SK-N-SH treated with all-trans-retinoic acid at 6 μM for 48 hours (cell line): ENCODE data around the gene GAK.

Source experiments
- ATAC-seq: fragments of 200-7000 bp; cut with Tn5 transposase; 3 replicates; pipeline ENCODE4 v1.9.1; 2020; ENCODE audit warnings: mild to moderate bottlenecking, moderate library complexity
- ARNTL ChIP-seq: fragments of 450-650 bp; formaldehyde crosslinking; IDR thresholded peaks from 2 replicates; pipeline ENCODE4 v1.5.0; 2020; ENCODE audit warnings: low read depth, mild to moderate bottlenecking, moderate library complexity, borderline replicate concordance
- BACH2 ChIP-seq: fragments of 250-450 bp; sonication (Bioruptor Pico); IDR thresholded peaks from 2 replicates; pipeline ENCODE4 v1.9.0; 2021; ENCODE audit warnings: mild to moderate bottlenecking, borderline replicate concordance
- CREB5 ChIP-seq: fragments of 250-450 bp; sonication (Bioruptor Pico); IDR thresholded peaks from 2 replicates; pipeline ENCODE4 v1.5.1; 2020; ENCODE audit warnings: low read depth, mild to moderate bottlenecking, moderate library complexity
- CSDC2 ChIP-seq: fragments of 250-450 bp; sonication (Bioruptor Pico); IDR thresholded peaks from 2 replicates; pipeline ENCODE4 v1.5.0; 2020; ENCODE audit warnings: mild to moderate bottlenecking, moderate library complexity
- ESRRG ChIP-seq: fragments of 250-450 bp; sonication (Bioruptor Pico); IDR thresholded peaks from 2 replicates; pipeline ENCODE4 v1.6.1; 2021; ENCODE audit warnings: mild to moderate bottlenecking
- GLIS3 ChIP-seq: fragments of 250-450 bp; sonication (Bioruptor Pico); IDR thresholded peaks from 2 replicates; pipeline ENCODE4 v1.5.0; 2020; ENCODE audit warnings: mild to moderate bottlenecking, moderate library complexity
- ISL1 ChIP-seq: fragments of 250-450 bp; sonication (Bioruptor Pico); IDR thresholded peaks from 2 replicates; pipeline ENCODE4 v2.1.2; 2022; ENCODE audit warnings: mild to moderate bottlenecking, moderate library complexity
- OSR1 ChIP-seq: fragments of 250-450 bp; sonication (Bioruptor Pico); IDR thresholded peaks from 2 replicates; pipeline ENCODE4 v1.8.0; 2022; ENCODE audit warnings: moderate library complexity, mild to moderate bottlenecking, inconsistent platforms
- POU6F1 ChIP-seq: fragments of 250-450 bp; sonication (Bioruptor Pico); IDR thresholded peaks from 2 replicates; pipeline ENCODE4 v1.8.0; 2021; ENCODE audit warnings: low read depth, mild to moderate bottlenecking, moderate library complexity, borderline replicate concordance
- PPARA ChIP-seq: fragments of 250-450 bp; sonication (Bioruptor Pico); IDR thresholded peaks from 2 replicates; pipeline ENCODE4 v1.5.0; 2020; ENCODE audit warnings: mild to moderate bottlenecking, borderline replicate concordance
- SNAI2 ChIP-seq: fragments of 250-450 bp; sonication (Bioruptor Pico); IDR thresholded peaks from 2 replicates; pipeline ENCODE4 v1.5.0; 2020; ENCODE audit warnings: mild to moderate bottlenecking, moderate library complexity
- TCF4 ChIP-seq: fragments of 250-450 bp; sonication (Bioruptor Pico); IDR thresholded peaks from 2 replicates; pipeline ENCODE4 v1.8.0; 2021; ENCODE audit warnings: mild to moderate bottlenecking, moderate library complexity, borderline replicate concordance
- TOX ChIP-seq: fragments of 250-450 bp; sonication (Bioruptor Pico); IDR thresholded peaks from 2 replicates; pipeline ENCODE4 v1.8.0; 2021; ENCODE audit warnings: mild to moderate bottlenecking, moderate library complexity, borderline replicate concordance
- ZC3H10 ChIP-seq: fragments of 250-450 bp; sonication (Bioruptor Pico); IDR thresholded peaks from 2 replicates; pipeline ENCODE4 v1.5.1; 2021; ENCODE audit warnings: mild to moderate bottlenecking, moderate library complexity
- ZFP3 ChIP-seq: fragments of 250-450 bp; sonication (Bioruptor Pico); IDR thresholded peaks from 2 replicates; pipeline ENCODE4 v1.5.0; 2020; ENCODE audit warnings: mild to moderate bottlenecking, moderate library complexity
- ZFP30 ChIP-seq: fragments of 450-650 bp; formaldehyde crosslinking; IDR thresholded peaks from 2 replicates; pipeline ENCODE4 v1.5.0; 2022; ENCODE audit warnings: mild to moderate bottlenecking, moderate library complexity
- ZNF565 ChIP-seq: fragments of 450-650 bp; formaldehyde crosslinking; conservative IDR thresholded peaks from 2 replicates; pipeline ENCODE4 v1.5.0; 2020; ENCODE audit warnings: low read depth, mild to moderate bottlenecking, moderate library complexity
- ZNF70 ChIP-seq: fragments of 450-650 bp; formaldehyde crosslinking; IDR thresholded peaks from 2 replicates; pipeline ENCODE4 v1.5.0; 2020; ENCODE audit warnings: mild to moderate bottlenecking, moderate library complexity
- ZNF8 ChIP-seq: fragments of 450-650 bp; formaldehyde crosslinking; IDR thresholded peaks from 2 replicates; pipeline ENCODE4 v1.5.0; 2020; ENCODE audit warnings: mild to moderate bottlenecking, moderate library complexity
- TF ChIP-seq, protein P1 (sequence below): fragments of 250-450 bp; sonication (Bioruptor Pico); IDR thresholded peaks from 2 replicates; pipeline ENCODE4 v1.5.0; 2020; ENCODE audit warnings: mild to moderate bottlenecking, moderate library complexity
- TF ChIP-seq, protein P2 (sequence below): fragments of 250-450 bp; sonication (Bioruptor Pico); IDR thresholded peaks from 2 replicates; pipeline ENCODE4 v1.5.1; 2021; ENCODE audit warnings: mild to moderate bottlenecking, moderate library complexity

Gene GAK

DNA sequence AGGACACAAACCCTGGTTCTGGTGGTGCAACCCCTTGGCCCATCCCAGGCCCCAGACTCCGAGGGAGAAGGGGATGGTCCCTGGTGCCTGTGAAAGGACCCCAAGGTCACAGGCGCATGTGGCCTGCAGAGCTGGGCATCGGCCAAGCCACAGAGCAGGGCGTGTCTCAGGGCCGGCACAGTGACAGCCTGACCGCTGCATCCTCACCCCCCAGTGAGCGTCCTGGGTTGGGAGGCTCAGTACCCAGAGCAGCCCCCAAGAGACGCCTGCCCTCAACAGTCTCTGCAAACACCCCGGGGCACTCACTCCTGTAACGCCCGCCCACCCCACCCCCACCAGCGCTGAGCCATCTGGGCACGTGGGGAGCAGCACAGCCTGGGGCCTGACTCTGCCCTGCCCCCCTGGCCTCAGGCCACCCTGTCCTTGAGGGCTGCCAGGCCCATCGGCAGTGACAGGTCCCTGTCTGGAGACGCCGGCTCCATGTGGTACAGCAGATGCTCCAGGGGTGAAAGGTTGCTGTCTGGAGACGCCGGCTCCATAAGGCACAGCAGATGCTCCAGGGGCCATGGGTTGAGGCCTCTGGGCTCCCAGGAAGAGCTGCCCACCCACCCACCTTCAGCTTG lies 81.7 kb downstream of the GAK start:
- TF ChIP-seq PPARA (CRISPR knock-in tag) (no peak), ZNF70 (CRISPR knock-in tag) (no peak), ISL1 (CRISPR knock-in tag) (no peak), GLIS3 (CRISPR knock-in tag) (no peak)
- TF ChIP-seq, protein P1, sequence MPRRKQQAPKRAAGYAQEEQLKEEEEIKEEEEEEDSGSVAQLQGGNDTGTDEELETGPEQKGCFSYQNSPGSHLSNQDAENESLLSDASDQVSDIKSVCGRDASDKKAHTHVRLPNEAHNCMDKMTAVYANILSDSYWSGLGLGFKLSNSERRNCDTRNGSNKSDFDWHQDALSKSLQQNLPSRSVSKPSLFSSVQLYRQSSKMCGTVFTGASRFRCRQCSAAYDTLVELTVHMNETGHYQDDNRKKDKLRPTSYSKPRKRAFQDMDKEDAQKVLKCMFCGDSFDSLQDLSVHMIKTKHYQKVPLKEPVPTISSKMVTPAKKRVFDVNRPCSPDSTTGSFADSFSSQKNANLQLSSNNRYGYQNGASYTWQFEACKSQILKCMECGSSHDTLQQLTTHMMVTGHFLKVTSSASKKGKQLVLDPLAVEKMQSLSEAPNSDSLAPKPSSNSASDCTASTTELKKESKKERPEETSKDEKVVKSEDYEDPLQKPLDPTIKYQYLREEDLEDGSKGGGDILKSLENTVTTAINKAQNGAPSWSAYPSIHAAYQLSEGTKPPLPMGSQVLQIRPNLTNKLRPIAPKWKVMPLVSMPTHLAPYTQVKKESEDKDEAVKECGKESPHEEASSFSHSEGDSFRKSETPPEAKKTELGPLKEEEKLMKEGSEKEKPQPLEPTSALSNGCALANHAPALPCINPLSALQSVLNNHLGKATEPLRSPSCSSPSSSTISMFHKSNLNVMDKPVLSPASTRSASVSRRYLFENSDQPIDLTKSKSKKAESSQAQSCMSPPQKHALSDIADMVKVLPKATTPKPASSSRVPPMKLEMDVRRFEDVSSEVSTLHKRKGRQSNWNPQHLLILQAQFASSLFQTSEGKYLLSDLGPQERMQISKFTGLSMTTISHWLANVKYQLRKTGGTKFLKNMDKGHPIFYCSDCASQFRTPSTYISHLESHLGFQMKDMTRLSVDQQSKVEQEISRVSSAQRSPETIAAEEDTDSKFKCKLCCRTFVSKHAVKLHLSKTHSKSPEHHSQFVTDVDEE = no peak
- TF ChIP-seq, protein P2, sequence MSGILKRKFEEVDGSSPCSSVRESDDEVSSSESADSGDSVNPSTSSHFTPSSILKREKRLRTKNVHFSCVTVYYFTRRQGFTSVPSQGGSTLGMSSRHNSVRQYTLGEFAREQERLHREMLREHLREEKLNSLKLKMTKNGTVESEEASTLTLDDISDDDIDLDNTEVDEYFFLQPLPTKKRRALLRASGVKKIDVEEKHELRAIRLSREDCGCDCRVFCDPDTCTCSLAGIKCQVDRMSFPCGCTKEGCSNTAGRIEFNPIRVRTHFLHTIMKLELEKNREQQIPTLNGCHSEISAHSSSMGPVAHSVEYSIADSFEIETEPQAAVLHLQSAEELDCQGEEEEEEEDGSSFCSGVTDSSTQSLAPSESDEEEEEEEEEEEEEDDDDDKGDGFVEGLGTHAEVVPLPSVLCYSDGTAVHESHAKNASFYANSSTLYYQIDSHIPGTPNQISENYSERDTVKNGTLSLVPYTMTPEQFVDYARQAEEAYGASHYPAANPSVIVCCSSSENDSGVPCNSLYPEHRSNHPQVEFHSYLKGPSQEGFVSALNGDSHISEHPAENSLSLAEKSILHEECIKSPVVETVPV (CRISPR knock-in tag) = no peak
- ATAC-seq = no peak

DNA sequence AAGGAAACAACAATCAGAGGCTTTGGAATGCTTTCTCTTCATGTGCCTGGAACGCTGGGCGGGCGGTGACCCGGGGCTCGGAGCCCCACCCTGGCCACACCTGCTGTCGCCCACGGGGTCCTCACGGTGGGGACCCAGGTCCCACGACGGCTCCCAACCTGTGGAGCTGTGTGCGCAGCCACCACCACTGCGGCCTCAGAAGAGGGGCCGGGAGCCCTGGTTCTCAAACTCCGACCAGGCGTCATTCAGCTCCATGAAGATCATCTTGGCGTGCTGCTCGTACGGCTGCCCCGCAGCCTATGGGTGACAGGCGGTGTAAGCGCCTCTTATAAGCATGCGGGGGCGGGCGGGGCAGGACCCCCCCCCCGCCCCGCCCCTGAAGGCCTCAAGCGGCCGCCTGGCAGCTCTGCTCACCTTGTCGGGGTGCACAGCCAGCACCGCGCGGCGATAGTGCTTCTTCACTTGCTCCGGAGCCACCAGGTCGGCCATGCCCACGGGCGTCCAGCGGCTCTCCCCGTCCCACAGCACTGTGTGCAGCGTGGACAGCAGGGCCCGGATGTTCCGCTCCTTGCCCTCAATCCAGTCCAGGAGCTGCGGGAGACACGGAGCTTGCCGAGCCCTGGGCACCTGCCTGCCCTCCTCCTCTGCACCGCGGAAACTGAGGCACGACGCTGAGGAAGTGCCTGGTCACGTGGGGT lies 82.5 kb downstream of the GAK start:
- TF ChIP-seq GLIS3 (CRISPR knock-in tag) (no peak), ZC3H10 (no peak), SNAI2 (CRISPR knock-in tag) (no peak), ZFP3 (CRISPR knock-in tag) (no peak), ZNF70 (CRISPR knock-in tag) (no peak), CREB5 (CRISPR knock-in tag) (no peak), ZNF565 (CRISPR knock-in tag) (no peak), OSR1 (no peak), CSDC2 (CRISPR knock-in tag) (no peak), BACH2 (CRISPR knock-in tag) (no peak), ISL1 (CRISPR knock-in tag) (no peak), ARNTL (CRISPR knock-in tag) (no peak), PPARA (CRISPR knock-in tag) (no peak), TOX (CRISPR knock-in tag) (no peak), TCF4 (CRISPR knock-in tag) (no peak), POU6F1 (CRISPR knock-in tag) (no peak), ZFP30 (CRISPR knock-in tag) (no peak)
- TF ChIP-seq, protein P2 (CRISPR knock-in tag) = no peak
- no peak for ATAC-seq

DNA sequence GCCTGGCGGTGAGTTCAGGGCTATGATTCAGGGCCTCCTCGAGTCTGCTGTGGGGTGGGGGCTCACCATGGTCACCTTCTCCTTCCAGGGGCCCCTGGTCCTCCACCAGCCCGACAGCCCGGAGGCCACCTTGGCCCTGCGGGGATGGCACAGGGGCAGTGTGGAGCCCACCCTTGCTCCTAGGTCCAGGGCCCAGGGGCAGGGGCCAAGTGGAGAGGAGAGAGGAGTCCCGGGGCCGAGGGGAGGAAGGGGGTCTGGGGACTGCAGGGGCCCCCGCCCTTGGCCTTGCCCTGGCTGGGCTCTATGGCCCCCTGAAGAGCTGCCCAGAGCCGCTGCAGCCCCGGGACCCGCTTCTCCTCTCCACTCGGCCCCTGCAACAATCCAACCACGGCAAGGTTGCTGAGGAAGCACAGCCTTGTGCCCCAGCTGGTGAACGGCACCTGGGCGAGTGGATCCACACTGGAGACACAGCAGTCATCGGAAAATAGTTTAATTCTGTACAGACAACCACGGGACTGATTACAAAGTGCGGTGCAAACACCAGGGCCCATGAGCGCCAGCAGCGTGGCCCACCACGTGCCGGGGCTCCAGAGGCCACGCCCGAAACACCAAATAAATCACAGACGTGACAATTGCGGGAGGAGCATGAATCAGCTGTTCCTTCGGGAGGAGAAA lies 83.2 kb downstream of the GAK start:
- no peak for ATAC-seq
- TF ChIP-seq ZFP30 (CRISPR knock-in tag) = no peak
- TF ChIP-seq, protein P2 (CRISPR knock-in tag) = no peak
- TF ChIP-seq, protein P1 = no peak
- no peak for TF ChIP-seq BACH2 (CRISPR knock-in tag)
- TF ChIP-seq ZNF8 = no peak
- TF ChIP-seq ESRRG (CRISPR knock-in tag) = no peak
